ENCODE data around the gene PTPN7. TPM values are rescaled to one million over a fixed set of nuclear protein-coding genes. Genes with fewer than 3 reads are reported as not detected.
"Not testable (repeated sequence)": the region's sequence is repeated elsewhere in the genome, so short reads cannot be mapped to it uniquely, and the experiment has no call there.

PTPN7 gene
- total RNA-seq, 2 experiments from 2014 or later = 172 to 181 TPM

GRCh38 chr1:202167708-202168415 lies 7.5 kb upstream of the PTPN7 start:
- ATAC-seq (ENCODE audit: low read depth) (no peak), DNase-seq (no peak)
- Mint-ChIP-seq H3K4me3 (no peak overlapping the region), H3K9me3 (no peaks in the 10 kb centered on the region), H3K27me3 (no peaks in the 10 kb centered on the region), H3K4me1 (peaks cover 30% of the 10 kb centered on the region), H3K27ac (no peak overlapping the region), H3K36me3 (peaks cover 1% of the 10 kb centered on the region)
- POLR2A ChIA-PET = interaction anchor here (1.7 kb wide), 1 partner anchor 8 kb away, joined by 4 read pairs; the partner anchor contains the start of gene PTPN7

DNA sequence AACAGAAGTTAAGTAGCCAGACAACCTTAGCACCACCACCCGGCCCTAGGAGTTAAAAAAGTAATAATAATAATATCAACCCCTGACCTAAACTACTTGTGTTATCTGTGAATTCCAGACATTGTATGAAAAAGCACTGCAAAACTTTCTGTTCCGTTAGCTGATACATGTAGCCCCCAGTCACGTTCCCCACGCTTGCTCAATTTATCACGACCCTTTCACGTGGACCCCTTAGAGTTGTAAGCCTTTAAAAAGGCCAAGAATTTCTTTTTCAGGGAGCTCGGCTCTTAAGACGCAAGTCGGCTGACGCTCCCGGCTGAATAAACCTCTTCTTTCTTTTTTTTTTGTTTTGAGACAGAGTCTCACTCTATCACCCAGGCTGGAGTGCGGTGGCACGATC lies 6.7 kb upstream of the PTPN7 start:
- H3K27ac Mint-ChIP-seq; POLR2A ChIA-PET; H3K4me3 Mint-ChIP-seq; H3K27me3 Mint-ChIP-seq; DNase-seq; ATAC-seq (ENCODE audit: low read depth); H3K9me3 Mint-ChIP-seq; H3K36me3 Mint-ChIP-seq: not testable (repeated sequence)
- H3K4me1 Mint-ChIP-seq = peaks cover 37% of the 10 kb centered on the region

GRCh38 chr1:202165942-202166843 lies 5.8 kb upstream of the PTPN7 start:
- Mint-ChIP-seq H3K27ac (peak overlapping the region; percentile 79), H3K36me3 (peaks cover 1% of the 10 kb centered on the region), H3K4me3 (peak overlapping the region; percentile 69), H3K4me1 (peaks cover 44% of the 10 kb centered on the region), H3K9me3 (no peaks in the 10 kb centered on the region), H3K27me3 (no peaks in the 10 kb centered on the region)
- DNase-seq (no peak), ATAC-seq (ENCODE audit: low read depth) (no peak)
- POLR2A ChIA-PET = interaction anchor here (0.7 to 5.1 kb wide), 4 partner anchors 9 to 21 kb away, joined by 3 to 40 read pairs (median 4); partner anchors contain the start of gene ARL8A

DNA sequence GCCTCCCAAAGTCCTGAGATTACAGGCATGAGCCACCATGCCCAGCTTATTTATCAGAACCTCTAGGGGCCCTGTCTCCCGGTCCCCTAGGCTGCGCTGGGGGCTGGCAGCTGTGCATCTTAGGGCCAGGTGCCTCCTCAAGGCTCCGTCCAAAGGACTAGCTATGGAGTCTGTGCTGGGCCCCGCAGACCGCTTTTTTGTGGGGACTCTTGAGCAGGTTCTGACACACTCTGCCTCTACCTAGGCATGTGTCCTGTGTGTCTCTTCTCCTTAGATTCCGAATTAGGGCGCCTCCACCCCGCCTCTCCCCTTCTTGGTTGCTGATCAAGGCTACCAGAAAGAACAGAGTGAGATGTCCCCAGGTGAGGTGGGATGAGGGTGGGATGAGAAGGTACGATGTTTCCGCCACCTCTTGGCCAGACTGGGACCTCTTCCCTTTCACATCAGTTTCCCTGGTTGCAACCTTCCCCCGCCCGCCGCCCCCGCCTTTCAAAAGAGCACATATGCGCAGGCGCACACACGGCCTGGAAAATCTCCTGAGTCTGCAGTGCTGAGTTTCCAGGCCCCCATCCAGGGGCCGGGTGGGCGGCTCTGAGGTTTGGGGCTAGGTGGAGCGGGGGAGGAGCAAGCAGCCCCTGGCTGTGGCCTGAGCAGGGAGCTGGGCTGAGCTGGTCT lies 5.0 kb upstream of the PTPN7 start:
- H3K9me3 Mint-ChIP-seq = no peaks in the 10 kb centered on the region
- POLR2A ChIA-PET = interaction anchor here (0.7 to 5.1 kb wide), 4 partner anchors 10 to 20 kb away, joined by 3 to 40 read pairs (median 4); partner anchors contain the start of gene ARL8A
- H3K27me3 Mint-ChIP-seq = no peaks in the 10 kb centered on the region
- peaks cover 1% of the 10 kb centered on the region for H3K36me3 Mint-ChIP-seq
- DNase-seq (no peak), ATAC-seq (ENCODE audit: low read depth) (no peak)
- H3K4me1 Mint-ChIP-seq = peaks cover 48% of the 10 kb centered on the region
- peak overlapping the region; percentile 69 for H3K4me3 Mint-ChIP-seq
- H3K27ac Mint-ChIP-seq = peak overlapping the region; percentile 79

GRCh38 chr1:202164271-202165037 lies 4.1 kb upstream of the PTPN7 start:
- POLR2A ChIA-PET = interaction anchor here (0.9 to 5.1 kb wide), 3 partner anchors 10 to 19 kb away, joined by 3 to 40 read pairs (median 3); partner anchors contain the start of gene ARL8A
- H3K27ac Mint-ChIP-seq = peak overlapping the region; percentile 79
- H3K36me3 Mint-ChIP-seq = peaks cover 6% of the 10 kb centered on the region
- H3K4me3 Mint-ChIP-seq = peak overlapping the region; percentile 69
- H3K4me1 Mint-ChIP-seq = peaks cover 47% of the 10 kb centered on the region
- H3K9me3 Mint-ChIP-seq = no peaks in the 10 kb centered on the region
- peak; percentile 76 for DNase-seq
- H3K27me3 Mint-ChIP-seq = no peaks in the 10 kb centered on the region
- ATAC-seq (ENCODE audit: low read depth) = peak; percentile 60

DNA sequence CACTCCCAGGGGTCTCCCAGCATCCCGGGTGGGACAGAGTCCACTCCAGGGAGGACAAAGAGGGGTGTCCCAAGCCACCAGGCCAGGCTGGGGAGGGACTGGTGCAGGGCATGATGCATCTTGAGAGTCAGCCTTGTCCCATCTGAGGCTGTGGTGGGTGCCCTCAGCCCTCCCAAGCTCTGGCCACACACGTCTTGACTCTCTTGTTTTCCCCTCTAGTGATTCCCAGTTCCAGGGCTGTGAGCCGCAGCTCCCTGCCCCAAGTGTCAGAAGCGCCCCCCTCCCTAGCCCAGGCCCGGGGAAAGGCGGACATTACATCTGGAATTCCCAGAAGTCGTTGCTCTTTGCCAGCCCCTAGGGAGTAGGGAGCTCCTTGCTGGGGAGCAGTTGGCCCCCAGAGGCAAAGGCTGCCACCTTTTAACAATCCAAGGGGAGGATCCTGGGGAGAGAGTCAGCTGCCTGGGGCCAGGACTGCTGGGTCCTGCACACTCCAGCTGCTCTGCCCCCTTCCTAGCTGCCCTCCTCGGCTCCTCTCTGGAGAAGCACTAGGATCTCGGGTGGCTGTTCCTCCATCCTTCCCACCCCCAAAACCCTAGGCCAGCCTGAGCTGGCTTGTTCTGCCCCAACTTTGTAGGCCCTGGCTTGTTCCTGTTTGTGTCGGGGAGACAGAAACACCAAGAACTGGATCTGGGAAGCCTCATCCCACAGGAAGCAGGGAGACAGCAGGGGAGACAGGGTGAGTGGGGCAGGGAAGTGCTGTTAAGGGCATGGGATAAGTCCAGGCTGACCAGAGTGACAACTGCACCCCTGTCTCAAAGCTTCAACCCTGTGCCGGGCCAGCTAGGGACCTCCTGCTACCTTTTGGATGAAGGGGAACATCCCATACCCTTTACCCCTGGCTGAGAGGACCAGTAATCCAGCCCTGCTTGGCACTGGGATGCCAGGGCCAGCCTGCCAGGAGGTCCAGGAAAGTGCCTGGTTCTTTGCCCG lies 3.2 kb upstream of the PTPN7 start:
- DNase-seq (no peak), ATAC-seq (ENCODE audit: low read depth) (no peak)
- Mint-ChIP-seq H3K4me3 (peak overlapping the region; percentile 96), H3K27me3 (no peaks in the 10 kb centered on the region), H3K4me1 (peaks cover 50% of the 10 kb centered on the region), H3K27ac (peak overlapping the region; percentile 100), H3K36me3 (peaks cover 12% of the 10 kb centered on the region), H3K9me3 (no peaks in the 10 kb centered on the region)
- POLR2A ChIA-PET = interaction anchor here (0.9 to 5.1 kb wide), 3 partner anchors 9 to 18 kb away, joined by 3 to 40 read pairs (median 6); partner anchors contain the start of gene ARL8A

DNA sequence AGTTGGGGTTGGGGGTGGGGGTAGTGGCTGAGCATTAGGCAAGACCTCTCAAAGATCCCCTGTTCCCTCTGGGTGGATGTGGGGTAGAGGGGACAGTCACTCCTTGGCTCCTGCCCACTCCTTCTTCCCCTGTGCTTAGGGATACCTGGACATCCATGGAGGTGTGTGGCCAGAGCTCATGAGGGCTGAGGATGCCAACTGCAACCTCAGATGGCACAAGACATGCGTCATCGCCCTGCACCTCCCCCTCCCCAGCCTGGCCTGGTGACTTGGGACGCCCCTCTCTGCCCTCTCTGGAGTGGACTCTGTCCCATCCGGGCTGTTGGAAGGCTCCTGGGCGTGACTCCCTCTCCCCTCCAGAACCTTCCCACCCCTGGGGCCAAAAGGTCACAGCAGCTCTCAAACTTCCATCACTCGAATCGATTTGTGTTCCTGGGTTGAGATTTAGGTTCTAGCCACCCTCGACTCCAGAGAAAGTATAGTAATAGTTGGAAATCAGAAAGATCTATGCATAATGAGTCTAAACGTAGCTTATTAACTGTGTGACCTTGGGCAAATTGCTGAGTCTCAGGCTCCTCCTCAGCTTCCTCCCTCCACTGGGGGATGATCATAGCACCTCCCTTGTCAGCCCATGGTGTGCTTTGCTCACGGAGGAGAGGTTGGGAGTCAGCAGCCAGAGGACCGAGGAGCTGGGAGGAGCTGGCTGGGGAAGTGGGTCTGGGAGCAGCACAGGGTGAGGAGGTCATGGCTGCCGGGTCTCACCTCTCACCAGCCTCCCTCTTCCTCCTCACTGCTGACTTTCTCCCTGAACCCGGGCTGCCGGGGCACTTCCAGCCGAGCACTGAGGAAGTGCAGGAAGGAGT lies 2.2 kb upstream of the PTPN7 start:
- Mint-ChIP-seq H3K36me3 (peaks cover 15% of the 10 kb centered on the region), H3K4me3 (peak overlapping the region; percentile 96), H3K4me1 (peaks cover 58% of the 10 kb centered on the region), H3K27me3 (no peaks in the 10 kb centered on the region), H3K9me3 (no peaks in the 10 kb centered on the region), H3K27ac (peak overlapping the region; percentile 100)
- POLR2A ChIA-PET = interaction anchor here (0.6 to 5.1 kb wide), 7 partner anchors 11 to 844 kb away, joined by 3 to 40 read pairs (median 3); partner anchors contain the start of genes ARL8A, PPP1R12B, RNPEP and TMEM183A
- ATAC-seq (ENCODE audit: low read depth) = peak; percentile 14
- DNase-seq = no peak

- ATAC-seq (ENCODE audit: low read depth) = peak; percentile 31
- DNase-seq = peak; percentile 66
- no peaks in the 10 kb centered on the region for H3K27me3 Mint-ChIP-seq
- peaks cover 60% of the 10 kb centered on the region for H3K4me1 Mint-ChIP-seq
- POLR2A ChIA-PET = interaction anchor here (1.0 to 5.1 kb wide), 5 partner anchors 17 to 187 kb away, joined by 3 to 40 read pairs (median 3); partner anchors contain the start of genes ARL8A, PPP1R12B and RNPEP
- H3K9me3 Mint-ChIP-seq = no peaks in the 10 kb centered on the region
- peaks cover 17% of the 10 kb centered on the region for H3K36me3 Mint-ChIP-seq
- H3K27ac Mint-ChIP-seq = peak overlapping the region; percentile 100
- H3K4me3 Mint-ChIP-seq = peak overlapping the region; percentile 96
Measured at GRCh38 chr1:202162047-202162417, 1.6 kb upstream of the PTPN7 start.

DNA sequence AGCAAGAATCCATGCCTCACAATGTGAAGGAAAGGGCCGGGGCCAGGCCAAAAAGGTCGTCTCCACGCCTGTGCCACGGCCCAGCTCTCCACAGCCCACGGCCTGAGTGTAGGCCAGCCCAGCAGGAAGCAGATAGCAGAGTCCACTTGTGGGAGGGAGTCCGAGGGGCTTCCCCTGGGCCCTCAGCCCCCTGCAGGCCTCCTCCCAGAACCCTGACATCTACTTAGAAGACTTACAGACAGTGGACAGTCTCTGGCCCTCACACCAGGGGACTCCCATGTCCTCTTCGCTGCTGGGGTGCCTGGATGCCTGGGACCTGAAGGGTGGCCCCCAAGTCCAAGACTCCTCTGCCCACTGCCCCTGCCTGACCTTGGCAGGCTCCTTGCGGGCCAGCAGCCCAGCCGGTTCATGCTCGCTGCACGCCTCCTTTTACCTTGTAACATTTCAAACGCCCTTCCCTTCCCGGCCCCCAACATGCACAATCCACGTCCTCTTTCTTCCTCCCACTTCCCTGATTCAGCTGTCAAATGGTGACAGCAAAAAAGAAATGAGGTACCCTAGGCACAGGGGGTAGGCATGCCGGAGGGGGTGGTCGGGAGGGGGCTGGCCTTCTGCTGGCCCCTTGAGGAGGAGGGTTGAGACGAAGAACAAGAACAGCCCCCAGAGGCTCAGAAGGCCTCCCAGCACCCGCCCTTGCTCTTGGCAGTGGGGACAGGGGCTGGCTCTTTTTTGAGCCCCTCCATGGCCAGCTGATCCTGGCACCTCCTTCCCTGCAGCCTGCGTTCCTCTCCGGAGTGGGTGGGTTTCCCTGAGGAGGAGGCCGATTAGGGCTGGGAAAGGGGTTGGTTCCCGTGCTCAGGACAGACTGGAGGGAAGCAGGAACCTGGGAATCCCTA lies 997 bp upstream of the PTPN7 start:
- peak overlapping the region; percentile 96 for H3K4me3 Mint-ChIP-seq
- POLR2A ChIA-PET = interaction anchor here (1.0 to 5.1 kb wide), 9 partner anchors 10 to 188 kb away, joined by 3 to 40 read pairs (median 10); partner anchors contain the start of genes ARL8A, PPP1R12B, RNPEP and UBE2T
- no peak for ATAC-seq (ENCODE audit: low read depth)
- DNase-seq = peak; percentile 48
- H3K27ac Mint-ChIP-seq = peak overlapping the region; percentile 100
- H3K27me3 Mint-ChIP-seq = no peaks in the 10 kb centered on the region
- H3K36me3 Mint-ChIP-seq = peaks cover 18% of the 10 kb centered on the region
- no peaks in the 10 kb centered on the region for H3K9me3 Mint-ChIP-seq
- peaks cover 57% of the 10 kb centered on the region for H3K4me1 Mint-ChIP-seq

Measured in activated naive CD8-positive, alpha-beta T cell treated with anti-CD3 and anti-CD28 coated beads, Interleukin-2, amount 10 ng/mL, durations not matched to agents 7 days and 5 days (primary cell).